Ovary (tissue), 3 donors: Measurements from ENCODE around the gene GRM8.

ENCODE experiments used
- CTCF ChIP-seq, 3 donors: fragments of 450-650 bp in 2 of 3; fragments of 200-600 bp in 1 of 3; IDR thresholded peaks; one replicate each; pipeline versions ENCODE4 v1.5.1 to v1.8.0; 2016 to 2022; ENCODE audit warnings: antibody characterized with exemption in 3 of 3, mild to moderate bottlenecking in 1 of 3
- POLR2A ChIP-seq: fragments of 450-650 bp; IDR thresholded peaks from one replicate; pipeline ENCODE4 v1.6.1; 2017; ENCODE audit warnings: antibody characterized with exemption, mild to moderate bottlenecking, moderate library complexity
- donor health status: DM: no; HTN: no; CAD: no.

GRCh38 chr7:126839624-126840023 lies 413.1 kb downstream of the GRM8 start:
- TF ChIP-seq CTCF (IDR thresholded peaks at IDR 0.05) (no peak), POLR2A (no peak)
